SK-N-SH (cell line): ENCODE data around the gene CCNL1. TPM values are rescaled to one million over a fixed set of nuclear protein-coding genes. Genes with fewer than 3 reads are reported as not detected.

Source experiments
- CTCF ChIA-PET: fragments of 300-600, 350-600 bp; formaldehyde crosslinking; extraction: SDS; loops from one replicate; lab custom pipeline; 2021; lab: Yijun Ruan, JAX
- POLR2A ChIA-PET: fragments of 350-600 bp; sonication (Branson Sonifier 250); formaldehyde crosslinking; extraction: SDS; loops from one replicate; lab custom pipeline; 2020; ENCODE audit warnings: antibody characterized with exemption, inconsistent platforms; lab: Yijun Ruan, JAX
- DNase-seq: peaks from one replicate; pipeline ENCODE4 v3.0.0; 2012
- H2AFZ ChIP-seq: fragments of 200-600 bp; sonication (generic); 2 replicates; pipeline ENCODE4 v1.8.1; 2016; ENCODE audit warnings: antibody characterized with exemption, mild to moderate bottlenecking, low read depth
- H3F3A ChIP-seq: fragments of 200-600 bp; sonication (generic); replicated peaks from 2 replicates; pipeline ENCODE3; 2016; ENCODE audit warnings: antibody characterized with exemption, mild to moderate bottlenecking; ENCODE audit not compliant: insufficient read depth
- H3K27ac ChIP-seq, 2 experiments: fragments of 200-500 bp in 1 of 2; fragments of 200-600 bp in 1 of 2; sonication (Bioruptor generic) in 1 of 2; sonication (generic), shearing (Covaris generic) in 1 of 2; 2 replicates each; pipeline versions ENCODE4 v1.5.1 to v1.6.1; 2014 to 2016; ENCODE audit warnings: low read depth in 2 of 2, inconsistent platforms in 1 of 2, low read length in 1 of 2, mild to moderate bottlenecking in 1 of 2, mixed read lengths in 1 of 2
- H3K27me3 ChIP-seq: fragments of 200-600 bp; sonication (generic), shearing (Covaris generic); 2 replicates; pipeline ENCODE4 v1.6.1; 2016; ENCODE audit warnings: mixed run types; ENCODE audit not compliant: insufficient read depth
- H3K36me3 ChIP-seq, 2 experiments: fragments of 200-500 bp in 1 of 2; fragments of 200-600 bp in 1 of 2; sonication (Bioruptor generic) in 1 of 2; sonication (generic) in 1 of 2; replicated peaks in 1 of 2; 2 replicates each; pipeline versions ENCODE3 to v1.5.1; 2014 to 2016; ENCODE audit warnings: low read length in 1 of 2, mild to moderate bottlenecking in 1 of 2; ENCODE audit not compliant: insufficient read depth in 2 of 2, control insufficient read depth in 1 of 2
- H3K4me1 ChIP-seq, 2 experiments: fragments of 200-500 bp in 1 of 2; fragments of 200-600 bp in 1 of 2; sonication (Bioruptor generic) in 1 of 2; sonication (generic), shearing (Covaris generic) in 1 of 2; 2 replicates each; pipeline versions ENCODE4 v1.5.1 to v1.6.1; 2014 to 2016; ENCODE audit warnings: low read depth in 1 of 2, low read length in 1 of 2, mixed run types in 1 of 2; ENCODE audit not compliant: insufficient read depth in 2 of 2, control insufficient read depth in 1 of 2
- H3K4me2 ChIP-seq: fragments of 200-600 bp; sonication (generic), shearing (Covaris generic); 2 replicates; pipeline ENCODE4 v1.6.1; 2017; ENCODE audit warnings: mixed run types
- H3K4me3 ChIP-seq, 2 experiments: fragments of 200-500 bp in 1 of 2; fragments of 200-600 bp in 1 of 2; sonication (Bioruptor generic) in 1 of 2; sonication (generic), shearing (Covaris generic) in 1 of 2; 2 replicates each; pipeline versions ENCODE4 v1.5.1 to v1.8.1; 2014 to 2016; ENCODE audit warnings: low read depth in 2 of 2, inconsistent platforms in 1 of 2, low read length in 1 of 2, mild to moderate bottlenecking in 1 of 2, mixed read lengths in 1 of 2, moderate library complexity in 1 of 2
- H3K79me2 ChIP-seq: fragments of 200-600 bp; sonication (generic); 2 replicates; pipeline ENCODE4 v1.8.1; 2017; ENCODE audit warnings: mild to moderate bottlenecking; ENCODE audit not compliant: insufficient read depth
- H3K9ac ChIP-seq: fragments of 200-600 bp; sonication (generic); 2 replicates; pipeline ENCODE4 v1.6.1; 2017; ENCODE audit warnings: mixed run types
- H3K9me2 ChIP-seq: fragments of 200-600 bp; sonication (generic); 2 replicates; pipeline ENCODE4 v1.6.1; 2017; ENCODE audit warnings: mixed run types
- H3K9me3 ChIP-seq: fragments of 200-600 bp; sonication (generic); 2 replicates; pipeline ENCODE4 v1.6.1; 2017; ENCODE audit warnings: mixed run types, mild to moderate bottlenecking, moderate library complexity
- H4K20me1 ChIP-seq: fragments of 200-600 bp; sonication (generic); 2 replicates; pipeline ENCODE4 v1.6.1; 2017; ENCODE audit warnings: mild to moderate bottlenecking, mixed run types; ENCODE audit not compliant: insufficient read depth
- CHD2 ChIP-seq: fragments of 150-350 bp; IDR thresholded peaks from 2 replicates; pipeline ENCODE4 v1.6.1; 2018; ENCODE audit warnings: low read length; ENCODE audit not compliant: partially characterized antibody
- CTCF ChIP-seq: fragments of 200-600 bp; sonication (generic); IDR thresholded peaks from 2 replicates; pipeline ENCODE4 v1.6.1; 2017; ENCODE audit warnings: antibody characterized with exemption, mild to moderate bottlenecking, moderate library complexity
- FOSL2 ChIP-seq: IDR thresholded peaks from 2 replicates; pipeline ENCODE4 v1.4.0; 2012; ENCODE audit warnings: low read depth, mild to moderate bottlenecking, moderate library complexity, borderline replicate concordance
- FOXM1 ChIP-seq: IDR thresholded peaks from 2 replicates; pipeline ENCODE4 v1.4.0; 2012; ENCODE audit warnings: low read depth, mild to moderate bottlenecking
- GATA2 ChIP-seq: sonication (generic); formaldehyde crosslinking; IDR thresholded peaks from 2 replicates; pipeline ENCODE4 v1.5.0; 2020; ENCODE audit warnings: mild to moderate bottlenecking, missing genetic modification reagents
- JUND ChIP-seq: IDR thresholded peaks from 2 replicates; pipeline ENCODE4 v1.4.0; 2012
- MXI1 ChIP-seq: IDR thresholded peaks from 2 replicates; pipeline ENCODE4 v1.6.1; 2012; ENCODE audit warnings: mild to moderate bottlenecking, low read depth, low read length, improper control_type of control experiment
- RAD21 ChIP-seq: IDR thresholded peaks from 2 replicates; pipeline ENCODE4 v1.6.1; 2012; ENCODE audit warnings: mild to moderate bottlenecking, low read length
- RCOR1 ChIP-seq: fragments of 150-350 bp; IDR thresholded peaks from 2 replicates; pipeline ENCODE4 v1.6.1; 2017; ENCODE audit warnings: antibody characterized with exemption, low read length
- REST ChIP-seq: IDR thresholded peaks from 2 replicates; pipeline ENCODE4 v1.6.1; 2012; ENCODE audit warnings: mild to moderate bottlenecking, low read depth, low read length, moderate library complexity
- RFX5 ChIP-seq: IDR thresholded peaks from 2 replicates; pipeline ENCODE4 v1.6.1; 2012; ENCODE audit warnings: mild to moderate bottlenecking, improper control_type of control experiment, low read length
- RXRA ChIP-seq: IDR thresholded peaks from 2 replicates; pipeline ENCODE4 v1.4.0; 2012; ENCODE audit warnings: low read depth, mild to moderate bottlenecking, borderline replicate concordance
- SIN3A ChIP-seq: IDR thresholded peaks from 2 replicates; pipeline ENCODE4 v1.6.1; 2012; ENCODE audit warnings: low read depth, mild to moderate bottlenecking, low read length, moderate library complexity, borderline replicate concordance
- TAF1 ChIP-seq: IDR thresholded peaks from 2 replicates; pipeline ENCODE4 v1.6.1; 2012; ENCODE audit warnings: low read depth, mild to moderate bottlenecking, low read length, moderate library complexity, borderline replicate concordance
- TCF12 ChIP-seq: IDR thresholded peaks from 2 replicates; pipeline ENCODE4 v1.4.0; 2012
- TEAD4 ChIP-seq: IDR thresholded peaks from 2 replicates; pipeline ENCODE4 v1.4.0; 2012; ENCODE audit warnings: mild to moderate bottlenecking, borderline replicate concordance; ENCODE audit not compliant: insufficient read depth
- USF1 ChIP-seq: IDR thresholded peaks from 2 replicates; pipeline ENCODE4 v1.4.0; 2012; ENCODE audit warnings: low read depth, borderline replicate concordance
- YY1 ChIP-seq: IDR thresholded peaks from 2 replicates; pipeline ENCODE4 v1.4.0; 2012; ENCODE audit warnings: low read depth, mild to moderate bottlenecking
- WGBS: methylation state at CpG from one replicate; pipeline ENCODE4 v1.1.6; 2017; ENCODE audit warnings: low lambda C conversion rate; 5-methylcytosine and 5-hydroxymethylcytosine counted together
- polyA plus RNA-seq, 3 experiments: library from polyadenylated mRNA; depleted of rRNA; stranded (reverse); fragments of >200 nt; gene quantifications; 2 replicates each; pipeline ENCODE4 v1.2.3, GENCODE V29; 2012

CCNL1 gene
- polyA plus RNA-seq, 1 of the 3 experiments (the other 2 are of a cell fraction): 99.8 TPM

- Histone ChIP-seq H3K27ac (no peak overlapping the region), H4K20me1 (no peaks in the 10 kb centered on the region), H3K4me3 (no peak overlapping the region), H3K36me3 (no peaks in the 10 kb centered on the region), H3K27me3 (no peaks in the 10 kb centered on the region), H3K9me2 (no peaks in the 10 kb centered on the region), H3K9ac (no peak overlapping the region), H2AFZ (no peak overlapping the region), H3F3A (peaks cover 7% of the 10 kb centered on the region), H3K4me1 (peaks cover 13 to 15% of the 10 kb centered on the region in 2 experiments; a peak in 2 of 4 replicates), H3K79me2 (no peaks in the 10 kb centered on the region), H3K9me3 (no peaks in the 10 kb centered on the region), H3K4me2 (no peak overlapping the region)
- TF ChIP-seq RCOR1: no peak
- TF ChIP-seq RXRA: no peak
- no peak for TF ChIP-seq REST
- no peak for TF ChIP-seq CHD2
- TF ChIP-seq MXI1: no peak
- TF ChIP-seq YY1: no peak
- TF ChIP-seq GATA2: no peak
- TF ChIP-seq RAD21: no peak
- no peak for TF ChIP-seq USF1
- no peak for TF ChIP-seq TCF12
- TF ChIP-seq FOSL2: no peak
- TF ChIP-seq TEAD4: no peak
- no peak for TF ChIP-seq CTCF
- no peak for TF ChIP-seq JUND
- TF ChIP-seq FOXM1: no peak
- TF ChIP-seq TAF1: no peak
- no peak for TF ChIP-seq RFX5
- TF ChIP-seq SIN3A: no peak
- ChIA-PET CTCF (interaction anchor here (1.3 to 3.5 kb wide), 3 partner anchors 11 to 438 kb away, joined by 3 to 12 read pairs (median 6); partner anchors contain the start of gene TIPARP), POLR2A (no interaction called here)
- DNase-seq: no peak
- 67% methylated on average over 1 of the region's 2 CpGs for WGBS
These were observed 48.4 kb downstream of the CCNL1 start for GRCh38 chr3:157111518-157111917.
